T-helper 1 cell treated with Interleukin-12 subunit alpha and Interleukin-12 subunit beta and Interleukin-4 antibody, amounts not matched to agents 30 ng/mL and 1 ng/mL, for 36 hours (primary cell): Measurements from ENCODE around the gene TCF25. TPM values are rescaled to one million over a fixed set of nuclear protein-coding genes. Genes with fewer than 3 reads are reported as not detected.
"Not testable (repeated sequence)": the region's sequence is repeated elsewhere in the genome, so short reads cannot be mapped to it uniquely, and the experiment has no call there.

ENCODE experiments used
- intact Hi-C: fragments of 100-400 bp; cut with micrococcal nuclease; formaldehyde crosslinking; loops from one replicate; pipeline ENCODE4 v1.15.1; 2024
- total RNA-seq: library from RNA; stranded (reverse); gene quantifications from 2 replicates; pipeline ENCODE4 v1.2.3, GENCODE V29; 2022

Gene TCF25
- total RNA-seq, 1 donor from 2014 or later, result 215 TPM

GRCh38 chr16:89935620-89936019 lies 62.2 kb downstream of the TCF25 start:
- intact Hi-C loops, result not testable (repeated sequence)

DNA sequence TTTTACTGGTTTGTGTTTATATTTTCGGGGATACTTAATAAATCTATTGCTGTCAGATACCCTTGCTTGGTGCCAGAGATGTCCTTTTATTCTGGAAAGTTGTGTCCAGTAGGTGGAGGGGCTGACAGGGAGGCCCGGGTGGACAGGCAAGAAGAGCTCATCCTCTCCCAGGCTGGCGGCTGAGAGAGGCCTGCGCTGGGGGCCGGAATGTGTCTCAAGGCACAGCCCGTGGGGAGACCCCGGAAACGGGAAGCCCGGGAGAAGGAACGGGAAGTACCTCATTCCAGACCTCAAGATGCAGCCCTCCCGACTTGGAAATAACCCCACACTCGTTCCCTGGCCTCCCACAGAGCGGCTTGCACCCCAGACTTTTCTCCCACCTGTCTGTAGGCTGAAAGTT lies 62.6 kb downstream of the TCF25 start:
- intact Hi-C loops, result no loop called here

DNA sequence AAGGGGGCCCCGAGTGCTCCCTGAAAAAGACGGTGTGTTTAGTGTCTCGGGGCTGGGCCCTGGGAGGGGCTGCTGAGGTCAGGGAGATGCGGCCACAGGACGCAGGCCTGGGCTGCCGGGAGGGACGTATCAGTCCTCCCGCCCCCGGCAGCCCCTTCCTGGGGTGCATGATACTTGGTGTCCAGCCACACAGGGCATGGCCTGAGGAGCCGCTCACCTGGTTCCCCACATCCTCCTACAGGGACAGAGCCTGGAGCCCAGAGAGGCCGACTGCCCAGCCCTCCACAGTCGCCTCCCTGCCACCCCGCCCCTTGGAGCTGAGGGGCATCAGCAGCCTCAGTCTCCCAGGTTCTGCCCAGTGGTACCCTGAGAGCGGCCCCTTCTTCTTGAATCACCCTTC lies 63.1 kb downstream of the TCF25 start:
- intact Hi-C loops, result no loop called here

DNA sequence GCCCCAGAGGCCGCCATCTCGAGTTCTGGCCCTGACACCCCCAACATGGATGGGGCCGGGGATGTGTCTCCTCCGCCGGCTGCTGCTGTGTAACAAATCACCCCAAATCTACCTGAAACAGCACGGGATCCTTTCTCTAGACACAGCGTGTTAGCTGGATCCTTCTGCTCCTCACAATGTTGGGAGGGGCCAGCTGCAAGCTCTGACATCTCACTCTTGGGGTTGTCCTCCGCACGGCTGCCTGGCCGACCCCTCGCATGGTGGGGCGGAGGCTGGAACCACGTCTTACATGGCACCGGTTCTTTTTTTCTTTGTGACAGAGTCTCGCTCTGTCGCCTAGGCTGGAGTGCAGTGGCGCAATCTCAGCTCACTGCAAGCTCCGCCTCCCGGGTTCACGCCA lies 63.6 kb downstream of the TCF25 start:
- intact Hi-C loops, result no loop called here

DNA sequence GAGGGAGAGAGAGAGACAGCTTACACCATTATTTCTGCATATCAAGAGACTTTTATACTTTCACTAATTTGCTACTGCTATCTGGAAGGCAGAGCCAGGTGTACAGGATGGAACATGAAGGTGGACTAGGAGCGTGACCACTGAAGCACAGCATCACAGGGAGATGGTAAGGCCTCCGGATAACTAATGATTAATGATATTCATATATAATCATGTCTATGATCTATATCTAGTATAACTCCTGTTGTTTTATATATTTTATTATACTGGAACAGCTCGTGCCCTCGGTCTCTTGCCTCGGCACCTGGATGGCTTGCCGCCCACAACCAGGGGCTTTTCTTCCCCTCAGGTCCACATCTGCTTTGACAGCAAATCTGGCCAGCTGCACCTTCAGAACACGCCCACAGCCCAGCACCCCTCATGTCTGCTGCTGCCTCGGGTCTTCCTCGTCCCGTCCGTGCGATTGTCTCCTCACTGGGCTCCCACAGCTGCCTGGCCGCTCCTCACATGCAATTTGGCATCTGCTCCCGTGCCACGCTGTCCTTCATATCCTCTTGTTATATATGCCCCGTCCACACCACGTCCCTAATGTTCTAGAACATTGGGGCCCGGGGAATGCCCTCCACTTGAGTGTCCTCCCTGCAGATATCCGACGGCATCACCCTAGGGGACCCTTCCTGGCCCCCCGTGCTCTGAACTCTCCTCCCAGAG lies 64.9 kb downstream of the TCF25 start:
- intact Hi-C loops, result no loop called here

DNA sequence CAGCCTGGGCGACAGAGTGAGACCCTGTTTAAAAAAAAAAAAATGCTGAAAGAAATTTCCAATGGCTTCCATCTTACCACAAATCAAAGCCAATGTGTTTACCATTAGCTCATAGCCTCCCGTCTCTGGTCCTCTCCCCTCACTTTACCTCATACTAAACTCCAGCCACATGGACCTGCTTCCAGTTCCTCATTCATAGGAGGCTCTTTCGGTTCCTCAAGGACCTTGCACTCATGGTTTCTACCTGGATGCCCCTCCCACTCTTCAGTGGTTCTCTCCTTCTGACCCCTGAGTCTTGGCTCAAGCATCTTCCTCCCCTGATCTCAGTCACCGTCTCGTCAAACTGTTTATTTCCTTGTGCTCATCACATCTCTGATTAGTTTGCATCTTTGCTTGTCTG lies 71.4 kb downstream of the TCF25 start:
- intact Hi-C loops, result no loop called here

GRCh38 chr16:89945654-89946053 lies 72.3 kb downstream of the TCF25 start:
- intact Hi-C loops, result no loop called here

DNA sequence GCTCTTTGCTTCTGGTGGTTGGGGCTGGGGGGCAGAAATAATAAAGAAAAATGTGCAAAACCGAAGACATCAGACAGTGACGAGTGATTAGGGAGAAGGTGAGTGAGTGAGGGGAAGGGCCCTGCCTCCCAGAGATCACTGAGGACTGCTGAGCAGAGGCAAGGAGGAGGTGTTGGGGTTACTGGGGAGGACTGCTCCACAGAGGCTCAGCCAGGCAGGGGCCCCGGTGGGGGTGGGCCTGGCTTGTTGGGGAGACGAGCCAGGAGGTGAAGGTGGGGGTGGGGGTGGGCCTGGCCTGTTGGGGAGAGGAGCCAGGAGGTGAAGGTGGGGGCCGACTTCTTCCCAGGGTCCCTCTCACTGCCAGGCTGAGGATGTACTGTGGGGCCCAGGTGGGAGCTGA lies 73.1 kb downstream of the TCF25 start:
- intact Hi-C loops, result no loop called here

DNA sequence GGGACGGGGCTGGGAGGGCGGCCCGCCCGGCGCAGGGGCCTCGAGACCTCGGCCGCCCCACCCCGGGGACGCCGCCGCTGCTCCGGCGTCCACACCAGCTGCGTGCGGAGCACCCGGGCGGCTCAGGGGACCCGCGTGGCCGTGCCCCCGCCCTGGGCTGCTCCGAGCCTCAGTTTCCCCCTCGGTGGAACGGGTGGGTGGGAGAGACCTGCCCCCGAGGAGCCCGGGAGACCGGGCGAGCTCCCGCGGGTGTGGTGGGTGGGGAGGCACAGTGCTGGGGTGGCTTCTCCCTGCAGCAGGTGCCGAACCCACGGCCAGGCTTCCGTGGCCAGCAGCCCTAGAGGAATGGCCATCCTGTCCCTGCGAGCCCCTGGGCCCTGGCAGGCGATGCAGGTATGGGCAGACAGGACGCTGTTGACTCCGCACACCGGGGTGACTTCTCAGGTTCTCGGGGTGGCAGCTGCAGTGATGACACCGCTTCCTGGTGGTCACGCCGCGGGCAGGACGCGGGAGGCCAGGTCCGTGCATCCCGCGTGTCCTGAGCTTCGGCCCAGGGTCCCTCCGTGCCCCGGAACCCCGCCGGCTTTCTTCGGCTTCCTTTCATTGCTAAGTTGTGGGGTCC lies 75.8 kb downstream of the TCF25 start:
- intact Hi-C loops, result loop anchor here (2.0 kb wide), 2 partner anchors 22 to 74 kb away; no protein-coding TSS in a partner anchor

GRCh38 chr16:89949756-89950155 lies 76.4 kb downstream of the TCF25 start:
- intact Hi-C loops, result loop anchor here (2.0 kb wide), 2 partner anchors 23 to 75 kb away; no protein-coding TSS in a partner anchor

- intact Hi-C loops, result no loop called here
Observed at GRCh38 chr16:89951509-89951908, 78.1 kb downstream of the TCF25 start.

DNA sequence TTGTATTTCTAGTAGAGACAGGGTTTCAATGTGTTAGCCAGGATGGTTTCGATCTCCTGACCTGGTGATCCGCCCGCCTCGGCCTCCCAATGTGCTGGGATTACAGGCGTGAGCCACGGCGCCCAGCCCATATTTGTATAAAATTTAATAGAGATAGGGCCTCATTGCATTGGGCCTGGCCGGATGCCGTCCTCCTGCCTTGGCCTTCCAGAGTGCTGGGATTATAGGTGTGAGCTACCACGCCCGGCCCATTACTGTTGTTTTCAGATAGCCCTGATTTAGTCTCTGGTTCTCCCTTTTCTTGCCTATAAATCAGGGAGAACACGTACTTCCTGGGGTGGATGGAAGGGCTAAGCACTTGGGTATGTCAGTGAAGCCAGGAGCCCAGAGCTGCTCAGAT lies 78.7 kb downstream of the TCF25 start:
- intact Hi-C loops, result no loop called here

GRCh38 chr16:89952551-89952950 lies 79.2 kb downstream of the TCF25 start:
- intact Hi-C loops, result no loop called here

DNA sequence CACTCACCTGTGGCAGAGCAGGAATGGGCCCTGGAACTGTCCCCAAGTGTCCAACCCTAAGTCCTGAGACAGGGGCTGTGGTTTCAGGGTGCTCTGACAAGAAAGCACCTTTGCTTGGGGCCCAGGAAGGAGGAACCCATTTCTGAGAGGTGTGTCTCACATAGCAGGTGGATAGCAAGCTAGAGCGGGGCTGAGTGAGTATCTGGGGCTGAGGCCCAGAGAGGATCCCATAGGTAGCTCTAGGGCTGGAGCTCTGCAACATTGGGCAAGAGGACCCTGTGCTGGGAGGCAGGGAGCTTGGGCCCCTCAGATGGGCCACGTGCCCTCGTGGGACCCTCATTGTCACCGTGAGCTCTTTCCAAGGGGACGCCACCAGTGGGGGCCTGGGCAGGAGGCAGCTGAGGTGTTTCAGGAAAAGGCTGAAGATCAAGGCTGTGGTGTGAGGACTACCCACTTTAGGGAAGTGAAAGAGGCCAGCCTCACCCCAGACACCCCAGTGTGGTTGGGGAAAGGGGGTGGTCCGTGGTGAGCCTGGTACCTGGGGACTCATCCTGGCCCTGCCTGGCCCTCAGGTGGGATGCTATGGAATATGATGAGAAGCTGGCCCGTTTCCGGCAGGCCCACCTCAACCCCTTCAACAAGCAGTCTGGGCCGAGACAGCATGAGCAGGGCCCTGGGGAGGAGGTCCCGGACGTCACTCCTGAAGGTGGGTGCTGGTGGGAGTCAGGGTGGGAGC lies 80.4 kb downstream of the TCF25 start:
- intact Hi-C loops, result no loop called here

DNA sequence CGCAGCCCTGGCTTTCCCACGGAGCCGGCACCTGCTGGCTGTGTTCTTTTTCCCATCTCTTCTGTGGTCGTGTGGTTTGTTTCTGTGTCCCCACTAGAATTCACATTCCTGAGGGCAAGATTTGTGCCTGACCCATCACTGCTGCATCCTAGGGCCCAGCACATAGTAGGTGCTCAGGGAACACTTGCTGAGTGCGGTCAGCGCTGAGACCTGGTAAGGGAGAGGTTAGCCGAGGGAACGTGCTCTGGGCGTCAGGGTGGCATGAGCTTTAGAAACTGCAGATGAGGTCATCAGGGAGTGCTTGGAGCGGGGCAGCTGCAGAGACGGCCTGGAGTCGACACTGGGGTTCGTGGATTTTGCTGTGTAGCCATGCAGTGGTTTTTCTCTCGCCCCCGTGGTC lies 81.1 kb downstream of the TCF25 start:
- intact Hi-C loops, result no loop called here

- intact Hi-C loops, result no loop called here
Observed at GRCh38 chr16:89955001-89955685, 81.8 kb downstream of the TCF25 start.

GRCh38 chr16:89956505-89957215 lies 83.3 kb downstream of the TCF25 start:
- intact Hi-C loops, result no loop called here

DNA sequence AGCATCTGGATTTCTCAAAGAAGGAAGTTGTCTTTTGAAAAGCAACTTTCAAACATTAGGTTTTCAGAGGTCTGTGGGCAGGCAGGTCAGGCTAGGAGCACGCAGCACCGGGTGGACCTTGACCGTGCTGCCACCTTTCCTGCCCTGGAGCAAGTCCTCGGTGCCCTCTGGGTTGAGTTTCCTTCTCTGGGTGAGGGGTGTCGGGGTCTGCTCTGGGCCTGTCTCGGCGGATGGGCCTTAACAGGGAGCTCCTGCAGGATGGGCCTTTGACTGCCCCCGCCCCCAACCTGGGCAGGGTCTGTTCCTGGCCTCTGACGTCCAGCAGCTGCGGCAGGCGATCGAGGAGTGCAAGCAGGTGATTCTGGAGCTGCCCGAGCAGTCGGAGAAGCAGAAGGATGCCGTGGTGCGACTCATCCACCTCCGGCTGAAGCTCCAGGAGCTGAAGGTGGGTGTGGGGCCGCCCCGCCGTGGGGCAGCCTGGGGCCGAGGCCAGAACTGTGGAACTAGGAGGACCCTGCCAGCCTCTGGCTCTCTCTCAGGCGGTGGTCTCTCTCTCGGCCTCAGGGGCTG lies 83.9 kb downstream of the TCF25 start:
- intact Hi-C loops, result no loop called here

DNA sequence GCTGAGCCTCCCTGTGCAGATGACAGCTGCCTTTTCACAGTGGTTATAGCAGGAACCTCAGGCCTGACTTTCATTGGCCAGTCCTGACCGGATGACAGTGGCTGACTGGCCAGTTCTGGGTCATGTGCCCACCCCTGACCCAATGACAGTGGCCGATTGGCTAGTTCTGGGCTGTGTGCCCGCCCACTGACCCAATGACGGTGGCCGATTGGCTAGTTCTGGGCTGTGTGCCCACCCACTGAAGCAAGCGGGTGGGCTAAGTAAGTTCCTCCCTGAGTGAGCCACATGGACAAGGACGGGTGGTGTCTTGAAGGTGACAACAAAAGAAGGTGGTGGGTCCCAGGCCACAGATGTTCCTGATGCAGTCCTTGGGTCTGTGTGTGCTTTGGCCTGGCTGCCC lies 84.7 kb downstream of the TCF25 start:
- intact Hi-C loops, result no loop called here

DNA sequence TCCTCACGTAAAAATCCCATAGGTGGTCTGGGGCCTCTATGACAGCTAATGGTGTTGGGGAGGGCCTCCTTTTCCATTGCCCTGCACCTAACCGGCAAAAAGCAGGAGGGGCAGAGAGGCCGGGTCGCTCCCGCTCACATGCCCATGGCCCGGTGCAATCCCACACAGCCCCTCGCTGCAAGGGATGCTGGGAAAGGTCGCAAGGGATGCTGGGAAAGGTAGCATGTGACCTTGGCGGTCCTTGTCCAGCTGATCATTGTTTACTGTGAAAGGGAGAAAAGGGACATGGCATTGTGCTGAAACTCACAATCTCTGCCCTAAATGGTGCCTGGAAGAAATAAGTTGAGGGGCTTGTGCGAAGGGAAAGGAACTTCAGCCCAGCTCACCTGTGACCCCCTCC lies 85.2 kb downstream of the TCF25 start:
- intact Hi-C loops, result no loop called here

GRCh38 chr16:89960966-89961365 lies 87.6 kb downstream of the TCF25 start:
- intact Hi-C loops, result no loop called here
